HG02678 (cell line): ENCODE results near the gene C21orf58.

ENCODE experiments used
- ATAC-seq: cut with Tn5 transposase; IDR thresholded peaks from one replicate; pipeline ENCODE4 v1.9.1; 2021; ENCODE audit warnings: mild to moderate bottlenecking, moderate library complexity; ENCODE audit not compliant: unreplicated experiment

C21orf58 gene

DNA sequence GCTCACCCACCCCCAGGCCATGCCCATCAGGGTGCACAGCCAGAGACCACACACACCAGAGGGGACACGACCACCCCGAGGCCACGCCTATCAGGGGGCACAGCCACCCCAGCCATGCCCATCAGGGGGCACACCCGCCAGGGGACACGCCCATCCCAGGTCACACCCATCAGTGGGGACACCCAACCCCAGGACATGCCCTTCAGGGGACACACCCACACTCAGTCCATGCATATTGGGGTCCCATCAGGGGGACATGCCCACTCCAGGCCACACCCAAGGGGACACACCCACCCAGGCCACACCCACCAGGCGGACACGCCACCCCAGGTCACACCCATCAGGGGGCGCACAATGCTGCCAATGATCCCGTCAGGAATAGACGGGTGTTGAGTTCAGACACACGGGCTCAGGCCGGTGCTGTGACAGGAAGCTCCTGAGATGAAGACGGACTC lies 59.0 kb downstream of the C21orf58 start:
- ATAC-seq = no peak

- no peak for ATAC-seq
Measured at GRCh38 chr21:46264046-46264689, 59.5 kb downstream of the C21orf58 start.

- ATAC-seq = no peak
Measured at GRCh38 chr21:46256501-46256994, 67.1 kb downstream of the C21orf58 start.

- ATAC-seq = no peak
Measured at GRCh38 chr21:46255758-46256337, 67.8 kb downstream of the C21orf58 start.

GRCh38 chr21:46255166-46255565 lies 68.5 kb downstream of the C21orf58 start:
- no peak for ATAC-seq

GRCh38 chr21:46254208-46254975 lies 69.3 kb downstream of the C21orf58 start:
- ATAC-seq = peak; percentile 49

- peak; percentile 64 for ATAC-seq
Measured at GRCh38 chr21:46253610-46254124, 70.0 kb downstream of the C21orf58 start.

DNA sequence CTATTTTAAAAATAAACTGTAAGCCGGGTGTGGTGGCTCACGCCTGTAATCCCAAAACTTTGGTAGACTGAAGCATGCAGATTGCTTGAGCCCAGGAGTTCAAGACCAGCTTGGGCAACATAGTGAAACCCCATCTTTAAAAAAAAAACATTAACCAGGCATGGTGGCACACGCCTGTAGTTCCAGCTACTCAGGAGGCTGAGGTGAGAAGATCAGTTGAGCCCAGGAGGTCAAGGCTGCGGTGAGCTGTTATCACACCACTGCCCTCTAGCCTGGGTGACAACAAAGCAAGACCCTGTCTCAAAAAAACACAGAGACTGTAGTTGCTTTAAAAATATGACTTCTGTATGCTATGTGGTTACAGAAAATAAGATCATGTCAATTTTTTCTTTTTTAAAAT lies 70.8 kb downstream of the C21orf58 start:
- no peak for ATAC-seq
